SIG-M5 treated with dmso at 0.1 percent for 504 hours (cell line): ENCODE results near the gene FAM167B.

Experiments used
- DNase-seq: peaks from one replicate; lab custom pipeline; 2025; ENCODE audit not compliant: unreplicated experiment; lab: John Stamatoyannopoulos, UW

The FAM167B gene

DNA sequence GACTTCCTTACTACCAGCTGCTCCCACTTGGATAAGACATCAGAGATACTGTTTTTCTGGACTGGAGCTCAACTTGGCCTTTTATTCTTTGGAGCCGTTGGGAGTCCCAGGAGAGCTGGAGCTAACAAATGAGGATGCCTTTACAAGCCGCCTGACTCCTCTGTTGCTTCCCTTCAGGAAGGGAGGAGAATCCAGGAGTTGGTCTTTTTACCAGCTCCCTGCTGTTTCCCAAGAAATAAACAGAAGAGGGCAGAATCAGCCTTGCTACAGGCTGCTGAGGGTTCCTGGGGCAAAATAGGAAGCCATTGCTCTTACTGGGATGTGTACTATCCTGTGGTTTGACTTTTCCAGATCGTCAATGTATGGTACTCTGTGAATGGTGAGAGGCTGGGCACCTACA lies 23.3 kb upstream of the FAM167B start:
- DNase-seq: no peak

DNA sequence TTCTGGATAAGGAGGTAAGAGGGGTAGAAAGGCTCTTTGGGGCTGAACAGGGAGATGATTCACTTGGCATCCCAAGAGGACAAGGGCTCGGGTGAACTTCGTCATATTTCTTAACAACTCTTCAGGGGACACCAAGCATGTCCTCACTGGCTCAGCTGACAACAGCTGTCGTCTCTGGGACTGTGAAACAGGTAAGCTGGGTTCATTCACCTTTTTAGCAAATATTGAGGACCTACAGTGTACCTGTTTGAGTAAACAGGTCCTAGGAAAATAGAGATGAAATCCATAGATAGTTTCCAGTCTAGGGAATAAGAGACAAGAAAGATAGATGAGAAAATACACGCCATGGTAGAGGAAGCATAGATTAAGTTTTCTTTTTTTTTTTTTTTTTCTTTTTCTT lies 22.7 kb upstream of the FAM167B start:
- no peak for DNase-seq

DNA sequence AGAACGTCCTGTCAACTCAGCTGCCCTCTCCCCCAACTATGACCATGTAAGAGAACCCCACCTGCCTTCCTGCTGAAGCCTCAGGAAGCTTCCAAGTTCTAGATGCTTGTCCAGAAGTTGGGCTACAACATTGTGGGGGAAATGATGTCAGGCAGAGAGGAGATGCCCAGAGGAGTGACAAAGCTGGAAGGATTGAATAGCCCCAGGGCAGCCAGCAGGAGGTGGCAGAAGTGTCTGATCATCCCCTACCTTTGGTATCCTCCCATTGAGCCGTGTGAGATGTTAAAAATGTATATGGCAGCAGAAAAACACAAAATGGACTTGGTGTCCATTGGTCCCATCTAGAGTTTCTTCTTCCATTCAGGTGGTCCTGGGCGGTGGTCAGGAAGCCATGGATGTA lies 18.3 kb upstream of the FAM167B start:
- DNase-seq: no peak

DNA sequence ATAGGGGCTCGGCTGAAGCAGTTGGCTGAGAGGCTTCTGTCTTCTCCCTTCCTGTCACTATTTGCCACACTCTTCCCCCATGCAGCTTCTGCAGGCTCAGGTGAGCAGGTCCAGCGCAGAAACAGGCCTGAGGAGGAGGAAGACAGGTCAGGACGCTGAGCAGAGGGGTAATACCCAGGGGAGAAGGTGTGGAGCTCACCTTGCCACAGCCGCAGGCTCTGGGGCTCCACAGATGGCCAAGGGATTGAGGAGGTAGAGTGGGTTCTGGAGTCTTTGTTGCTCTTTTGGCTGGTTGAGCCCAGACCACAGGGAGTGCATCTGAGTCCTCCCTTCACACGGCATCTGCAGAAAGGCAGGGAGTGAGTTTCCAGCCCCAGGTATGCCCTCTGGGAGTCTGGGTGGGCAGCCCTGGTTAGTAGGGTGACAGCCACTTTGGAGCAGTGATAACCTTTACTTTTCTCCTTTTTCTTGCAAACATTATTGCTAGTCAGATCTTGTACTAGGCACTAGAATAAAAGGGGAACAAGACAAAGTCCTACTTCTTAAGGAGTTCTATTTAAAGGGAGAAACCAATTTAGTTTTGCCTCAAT lies 15.1 kb upstream of the FAM167B start:
- no peak for DNase-seq

DNA sequence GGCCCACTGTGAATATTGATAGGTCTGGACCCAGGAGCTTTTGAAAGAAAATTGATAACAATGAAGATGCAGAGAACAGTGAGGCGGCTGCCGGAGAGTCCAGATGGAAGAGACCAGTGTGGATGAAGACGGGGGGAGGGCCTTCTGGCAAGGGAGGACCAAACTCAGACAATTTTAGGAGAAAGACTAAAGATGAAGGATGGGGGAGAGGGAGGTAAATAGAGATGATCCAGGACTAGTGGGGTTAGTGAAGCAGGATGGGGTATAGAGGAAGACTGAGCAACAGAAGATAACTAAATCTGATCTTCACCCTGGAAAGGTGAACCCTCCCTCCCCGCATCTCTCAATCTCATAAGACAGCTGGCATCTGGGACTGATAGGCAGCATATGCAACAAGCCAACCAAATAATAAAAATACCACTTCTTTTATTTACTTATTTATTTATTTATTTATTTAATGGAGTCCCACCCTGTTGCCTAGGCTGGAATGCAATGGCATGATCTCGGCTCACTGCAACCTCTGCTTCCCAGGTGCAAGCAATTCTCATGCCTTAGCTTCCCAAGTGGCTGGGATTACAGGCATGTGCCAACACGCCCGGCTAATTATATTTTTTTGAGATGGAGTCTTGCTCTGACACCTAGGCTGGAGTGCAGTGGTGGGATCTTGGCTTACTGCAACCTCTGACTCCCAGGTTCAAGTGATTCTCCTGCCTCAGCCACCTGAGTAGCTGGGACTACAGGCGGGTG lies 14.3 kb upstream of the FAM167B start:
- DNase-seq: no peak

DNA sequence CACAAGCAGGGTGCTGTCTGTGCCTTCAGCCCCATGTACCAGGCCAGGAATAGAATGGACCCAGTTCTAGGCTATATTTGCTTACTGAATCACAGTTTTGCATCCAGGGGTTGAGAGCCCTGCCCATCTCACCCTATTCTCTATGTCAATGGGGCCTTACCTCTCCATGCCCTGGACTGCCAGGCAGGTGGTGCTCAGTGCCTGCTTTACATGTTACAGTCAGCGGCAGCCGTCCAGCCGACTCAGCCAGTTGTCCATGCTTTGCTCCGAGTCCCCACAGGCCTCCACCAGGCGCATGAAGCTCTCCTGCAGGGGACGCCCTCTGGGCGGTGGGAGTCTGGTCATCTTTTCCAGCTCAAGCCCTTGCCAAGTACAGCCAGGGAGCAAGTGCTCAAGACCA lies 12.2 kb upstream of the FAM167B start:
- no peak for DNase-seq

DNA sequence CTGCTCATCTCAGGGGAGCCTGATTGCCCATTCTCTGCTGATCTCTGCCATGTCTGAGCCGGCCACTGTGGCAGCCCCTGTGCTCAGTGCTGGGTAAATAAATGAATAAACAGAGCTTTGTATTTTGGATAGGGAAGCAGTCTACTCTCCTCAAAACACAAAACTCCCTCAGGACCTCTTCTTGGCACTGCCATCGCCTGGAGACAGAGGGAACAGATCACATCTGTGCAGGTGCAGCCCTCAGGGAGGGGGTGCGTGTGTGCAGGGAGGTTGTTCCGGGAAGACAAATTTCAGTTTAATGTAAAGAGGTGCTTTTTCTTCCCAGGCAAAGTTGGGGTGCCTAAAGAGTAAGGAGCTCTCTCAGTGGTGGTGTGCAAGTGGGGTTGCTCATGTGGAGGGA lies 7.7 kb upstream of the FAM167B start:
- DNase-seq: no peak

DNA sequence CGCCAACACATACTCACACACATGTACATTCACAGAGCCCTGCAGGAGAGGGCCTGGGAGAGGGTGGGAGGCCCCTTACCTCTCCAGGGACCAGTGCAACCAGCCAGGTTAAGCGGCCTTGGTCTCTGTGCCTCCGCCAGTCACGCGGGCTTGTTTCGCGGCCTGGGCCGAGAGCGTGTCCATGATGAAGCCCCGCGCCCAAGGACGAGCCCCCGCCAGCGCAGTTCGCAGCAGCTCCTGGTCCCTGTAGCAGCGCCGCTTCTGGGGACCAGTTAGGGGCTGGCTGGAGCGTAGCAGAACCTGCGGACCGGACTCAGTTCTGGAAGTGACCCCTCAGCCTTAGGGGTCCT lies 7.3 kb upstream of the FAM167B start:
- DNase-seq: no peak

DNA sequence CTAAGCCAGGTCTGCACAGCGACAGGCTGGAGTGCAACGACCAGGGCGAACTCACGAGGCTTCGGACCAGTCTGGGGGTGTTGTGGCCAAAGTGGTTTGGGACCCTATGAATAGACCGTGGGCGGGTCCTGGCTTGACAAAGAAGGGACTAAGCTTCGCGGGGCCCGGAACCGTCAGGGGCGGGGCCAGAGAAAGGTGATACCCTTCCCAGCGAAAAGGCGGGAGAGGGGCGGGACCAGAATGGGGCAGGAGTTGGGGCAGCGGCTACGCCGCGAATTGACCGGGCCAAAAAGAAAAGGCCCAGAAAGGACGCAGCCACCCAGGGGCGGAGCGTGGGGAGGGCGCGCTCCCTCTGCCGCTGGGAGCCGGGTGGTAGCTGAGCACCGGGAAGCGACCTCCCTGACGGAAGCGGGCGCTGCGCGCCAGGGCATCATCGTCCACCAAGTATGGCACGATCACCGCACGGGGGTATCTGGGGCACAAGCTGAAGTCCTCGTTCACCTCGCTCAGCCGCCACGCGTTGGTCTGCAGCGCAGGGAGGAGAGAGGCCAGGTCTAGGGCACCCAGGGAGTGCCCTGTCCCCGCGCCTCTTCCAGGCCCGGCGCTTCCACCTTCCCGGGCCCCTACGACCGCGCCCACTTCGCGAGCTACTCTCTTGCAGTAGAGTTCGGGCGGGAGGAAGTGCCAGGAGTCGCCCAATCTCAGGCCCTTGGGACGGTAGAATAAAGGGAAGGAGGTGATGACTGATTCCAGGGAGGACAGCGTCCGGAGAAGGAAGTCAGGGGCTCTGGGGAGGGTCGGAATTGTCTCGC lies 6.7 kb upstream of the FAM167B start:
- peak; percentile 41 for DNase-seq

DNA sequence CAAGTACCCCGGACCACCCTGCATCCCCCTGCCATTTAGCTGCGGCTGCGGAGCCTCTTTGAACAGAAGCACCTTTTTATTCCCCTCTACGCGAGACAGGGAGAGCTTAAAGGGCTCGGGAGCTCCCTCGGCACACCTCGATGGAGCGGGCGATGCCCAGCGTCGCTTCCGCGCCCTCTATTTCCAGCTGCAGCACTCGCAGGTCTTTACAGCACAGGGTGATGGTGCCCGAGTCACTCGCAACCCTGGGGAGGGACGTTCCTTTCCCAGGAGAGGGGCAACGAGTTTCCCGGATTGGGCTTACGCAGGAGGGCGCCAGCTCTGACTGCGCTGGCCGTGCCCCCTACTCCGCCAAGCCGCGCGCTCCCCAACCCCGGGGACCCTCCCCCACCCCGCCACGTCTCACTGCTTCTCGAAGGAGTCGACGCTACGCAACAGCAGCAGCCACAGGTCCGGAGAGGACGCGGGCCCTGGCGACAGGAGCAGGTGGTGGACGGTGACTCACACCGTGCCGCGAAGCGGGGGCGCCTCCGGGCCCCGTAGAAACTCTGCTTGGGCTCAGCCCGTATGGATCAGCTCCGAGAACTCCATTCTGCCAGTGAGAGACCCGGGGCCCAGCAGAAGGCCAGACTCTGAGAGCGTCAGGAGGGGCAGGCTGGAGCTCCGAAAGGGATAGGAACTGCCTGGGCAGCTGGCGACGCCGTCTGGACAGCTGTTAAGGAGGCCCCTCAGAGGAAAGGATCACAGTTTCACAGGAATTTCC lies 5.8 kb upstream of the FAM167B start:
- DNase-seq: no peak

DNA sequence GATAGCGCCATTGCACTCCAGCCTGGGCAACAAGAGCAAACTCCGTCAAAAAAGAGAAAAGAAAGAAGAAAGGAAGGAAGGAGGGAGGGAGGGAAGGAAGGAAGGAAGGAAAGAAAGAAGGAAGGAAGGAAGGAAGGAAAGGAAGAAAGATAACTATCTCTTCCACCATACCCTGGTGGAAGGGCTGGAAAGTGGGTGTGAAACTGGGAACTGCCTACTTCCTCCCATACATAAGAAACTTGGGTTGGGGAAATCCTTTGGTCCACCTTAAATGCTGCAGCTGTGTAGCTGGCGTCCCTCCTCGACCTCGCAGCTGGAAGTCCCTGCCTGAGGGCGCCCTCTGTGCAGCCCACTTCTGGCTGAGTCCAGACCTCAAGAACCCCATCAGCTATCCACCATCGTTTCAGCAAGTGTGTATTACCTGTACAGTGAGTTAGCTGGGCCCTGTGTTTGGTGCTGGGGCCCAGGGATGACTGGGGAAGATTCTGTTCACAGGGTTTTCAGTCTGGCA lies 4.6 kb upstream of the FAM167B start:
- no peak for DNase-seq

DNA sequence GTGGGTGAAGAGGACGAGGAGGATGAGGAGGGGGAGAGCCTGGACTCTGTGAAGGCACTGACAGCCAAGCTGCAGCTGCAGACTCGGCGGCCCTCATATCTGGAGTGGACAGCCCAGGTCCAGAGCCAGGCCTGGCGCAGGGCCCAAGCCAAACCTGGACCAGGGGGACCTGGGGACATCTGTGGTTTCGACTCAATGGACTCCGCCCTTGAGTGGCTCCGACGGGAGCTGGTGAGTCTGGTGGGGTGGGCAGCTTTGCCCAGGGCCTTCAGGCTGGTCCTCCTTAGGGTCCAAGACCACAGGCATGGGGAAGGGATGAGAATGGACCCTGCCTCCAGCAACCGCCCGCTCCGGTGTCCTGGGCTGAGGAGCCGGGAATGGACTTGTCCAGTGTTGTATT lies 430 bp downstream of the FAM167B start:
- no peak for DNase-seq

DNA sequence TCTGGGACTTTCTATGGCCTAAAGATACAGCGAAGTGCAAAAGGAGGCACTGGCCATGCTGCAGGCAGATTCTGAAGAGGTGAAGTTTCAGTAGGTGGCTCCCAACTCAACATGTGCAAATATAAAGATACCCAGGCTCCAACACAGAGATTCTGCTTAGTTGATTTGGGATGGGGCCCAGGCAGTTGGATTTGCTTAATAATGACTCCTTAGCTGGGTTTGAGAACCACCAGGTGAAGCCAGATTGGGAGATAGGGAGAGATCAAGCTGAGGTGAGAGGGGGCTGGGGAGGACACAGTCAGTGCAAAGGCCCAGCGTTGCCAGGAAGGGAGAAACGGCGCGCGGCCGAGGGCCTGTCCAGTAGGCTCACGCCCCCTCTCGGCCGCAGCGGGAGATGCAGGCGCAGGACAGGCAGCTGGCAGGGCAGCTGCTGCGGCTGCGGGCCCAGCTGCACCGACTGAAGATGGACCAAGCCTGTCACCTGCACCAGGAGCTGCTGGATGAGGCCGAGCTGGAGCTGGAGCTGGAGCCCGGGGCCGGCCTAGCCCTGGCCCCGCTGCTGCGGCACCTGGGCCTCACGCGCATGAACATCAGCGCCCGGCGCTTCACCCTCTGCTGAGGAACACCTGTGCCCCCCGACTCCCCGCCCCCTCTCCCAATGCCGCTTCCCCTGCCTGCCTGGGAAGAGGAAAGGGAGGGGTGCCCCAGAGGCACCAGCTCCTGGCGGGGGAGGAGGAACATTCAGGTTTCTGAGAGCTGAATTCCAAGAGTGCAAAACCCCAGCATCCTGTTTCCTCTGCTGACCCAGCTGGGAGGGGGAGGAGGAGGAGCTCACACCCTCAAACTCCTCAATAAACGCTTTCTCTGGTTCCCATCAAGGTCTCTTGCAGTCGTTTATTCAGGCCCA lies 1.2 kb downstream of the FAM167B start:
- no peak for DNase-seq

DNA sequence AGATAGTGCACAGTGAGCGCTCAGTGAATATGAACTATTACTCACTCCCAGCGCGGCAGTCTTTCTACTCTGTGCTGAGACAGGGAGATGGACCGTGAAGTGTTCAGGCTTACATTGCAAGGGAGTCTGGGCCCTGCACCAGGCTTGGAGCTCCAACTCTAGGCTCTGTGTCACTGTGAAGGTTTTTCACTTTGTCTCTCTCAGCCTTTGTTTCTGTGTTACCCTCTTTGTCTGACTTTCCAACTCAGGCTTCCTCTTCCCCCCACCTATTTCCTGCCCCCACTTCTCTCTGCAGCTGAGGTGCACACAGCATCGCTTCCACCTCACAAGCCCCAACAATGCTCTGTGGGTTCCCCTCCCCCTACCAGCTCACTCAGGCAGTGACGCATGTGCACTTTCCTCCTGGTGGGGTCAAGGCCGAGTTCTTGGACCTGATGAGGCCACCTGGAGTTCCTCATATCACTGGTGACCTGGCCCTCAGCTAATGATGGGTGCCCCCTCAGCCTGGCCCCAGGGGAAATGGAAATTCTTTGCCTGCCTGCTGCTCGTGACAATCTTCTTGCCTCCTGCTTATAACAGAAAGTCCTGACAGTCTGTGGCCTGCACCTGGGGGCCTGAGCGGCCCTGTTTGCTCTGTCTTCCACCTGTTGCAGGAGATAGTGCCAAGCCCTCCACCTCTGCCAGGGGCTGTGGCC lies 3.0 kb downstream of the FAM167B start:
- no peak for DNase-seq

DNA sequence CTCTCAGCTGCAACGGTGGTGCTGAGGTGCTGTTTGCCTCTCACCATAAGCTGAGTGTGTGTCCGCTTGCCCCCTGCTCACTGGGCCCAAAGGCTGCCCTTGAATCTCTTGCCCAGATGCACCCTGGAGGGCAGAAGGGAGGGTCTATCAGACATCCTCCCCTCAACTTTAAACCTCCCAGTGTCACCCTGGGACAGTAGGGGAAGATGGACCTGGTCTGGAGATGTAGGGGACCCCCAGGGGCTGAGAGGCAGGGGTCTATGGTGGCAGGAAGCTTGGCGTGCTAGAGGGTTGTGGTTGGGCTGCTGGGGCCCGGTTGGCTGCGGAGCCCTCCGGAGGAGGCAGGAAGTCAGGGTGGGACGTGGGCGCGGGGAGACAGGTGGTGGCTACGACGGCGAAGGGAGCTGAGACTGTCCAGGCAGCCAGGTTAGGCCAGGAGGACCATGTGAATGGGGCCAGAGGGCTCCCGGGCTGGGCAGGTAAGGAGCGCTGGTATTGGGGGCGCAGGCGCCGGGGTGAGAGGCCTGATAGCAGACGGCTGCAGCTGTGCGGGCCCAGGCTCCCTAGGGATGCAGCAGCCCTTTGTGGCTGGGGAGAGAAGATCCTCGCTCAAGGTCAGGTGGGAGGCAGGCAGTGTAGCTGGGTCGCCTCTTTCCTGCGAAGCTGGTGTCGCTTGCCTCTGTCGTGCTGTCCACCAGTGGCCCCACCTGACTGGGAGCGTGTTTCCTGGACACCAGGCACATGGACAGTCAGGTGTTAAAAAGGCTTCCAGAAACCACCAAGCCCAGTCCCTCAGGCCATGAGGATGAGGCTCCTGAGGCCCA lies 4.1 kb downstream of the FAM167B start, which contains the start of gene LCK:
Gene LCK, plus strand, starts transcription at position 373 of the 824 bp plus-strand sequence. CDS start 23,065 bp downstream, outside the sequence.
- no peak for DNase-seq

DNA sequence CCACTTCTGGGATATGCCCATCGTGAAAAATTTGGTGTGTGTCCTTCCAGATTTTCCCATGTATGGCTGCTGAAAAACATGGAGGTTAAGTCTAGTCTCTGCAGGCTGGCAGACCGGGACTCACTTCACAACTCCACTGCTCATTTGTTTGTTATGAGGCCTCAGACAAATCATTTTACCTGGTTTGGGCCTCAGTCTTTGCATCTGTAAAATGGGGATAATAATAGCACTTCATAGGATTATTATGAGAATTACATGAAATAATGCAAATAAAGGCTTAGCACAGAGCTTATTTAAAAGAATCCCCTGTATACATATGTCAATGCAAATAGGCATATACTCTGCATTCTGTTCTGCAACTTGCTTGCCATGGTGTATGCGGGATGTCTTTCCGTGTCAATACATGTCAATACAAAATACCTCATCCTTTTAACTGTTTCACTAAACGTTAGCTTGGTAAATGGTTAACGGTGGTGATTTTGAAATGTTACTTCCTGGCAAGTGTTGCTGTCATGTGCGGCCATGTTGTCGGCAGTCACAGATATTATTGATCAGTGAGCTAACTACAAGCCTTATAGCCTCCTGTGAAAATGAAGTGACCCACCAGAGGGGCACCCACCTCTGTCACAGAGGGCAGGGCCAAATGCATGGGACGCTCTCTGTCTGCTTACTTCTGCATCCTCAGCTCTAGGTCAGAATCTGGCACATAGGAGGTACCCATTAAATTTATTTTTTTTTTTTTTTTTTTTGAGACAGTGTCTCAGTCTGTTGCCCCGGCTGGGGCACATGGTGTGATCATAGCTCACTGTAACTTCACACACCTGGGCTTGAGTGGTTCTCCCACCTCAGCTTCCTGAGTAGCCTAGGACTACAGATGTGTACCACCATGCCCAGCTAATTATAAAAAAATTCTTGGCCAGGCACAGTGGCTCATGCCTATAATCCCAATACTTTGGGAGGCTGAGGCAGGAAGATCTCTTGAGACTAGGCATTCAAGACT lies 8.3 kb downstream of the FAM167B start:
- no peak for DNase-seq

DNA sequence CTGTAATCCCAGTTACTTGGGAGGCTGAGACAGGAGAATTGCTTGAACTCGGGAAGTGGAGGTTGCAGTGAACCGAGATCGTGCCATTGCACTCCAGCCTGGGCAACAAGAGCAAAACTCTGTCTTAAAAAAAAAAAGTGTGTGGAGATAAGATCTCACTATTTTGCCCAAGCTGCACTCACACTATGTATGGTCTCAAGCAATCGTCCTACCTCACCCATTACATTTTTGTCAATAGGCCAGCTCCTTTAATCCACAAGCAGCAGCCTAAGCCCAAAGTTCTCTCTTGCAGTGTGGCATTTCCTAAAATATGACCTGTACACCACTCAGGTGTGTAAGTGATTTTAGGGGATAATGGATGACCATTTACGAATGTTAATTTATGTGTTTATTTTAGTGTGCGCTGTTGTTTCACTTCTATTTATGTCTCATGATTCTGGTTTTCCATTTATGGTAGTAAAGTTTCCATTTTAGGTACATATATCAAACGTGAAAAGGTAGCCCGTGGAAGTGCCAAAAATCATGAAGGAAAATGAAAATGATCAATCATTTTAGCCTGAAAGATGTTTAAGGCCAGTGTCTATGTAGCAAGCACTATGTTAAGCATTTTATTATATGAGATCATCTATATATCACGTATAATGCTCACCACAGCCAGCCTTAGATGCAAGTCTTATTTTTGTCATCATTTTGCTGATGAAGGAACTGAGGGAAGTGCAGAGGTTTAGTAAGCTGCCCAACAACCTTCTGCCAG lies 9.6 kb downstream of the FAM167B start:
- no peak for DNase-seq
